GM18868 (cell line): ENCODE measurements around the gene MAPK14.

Experiments
- ATAC-seq: cut with Tn5 transposase; IDR thresholded peaks from one replicate; pipeline ENCODE4 v1.9.1; 2021; ENCODE audit warnings: mild to moderate bottlenecking, moderate library complexity; ENCODE audit not compliant: unreplicated experiment

The MAPK14 gene

DNA sequence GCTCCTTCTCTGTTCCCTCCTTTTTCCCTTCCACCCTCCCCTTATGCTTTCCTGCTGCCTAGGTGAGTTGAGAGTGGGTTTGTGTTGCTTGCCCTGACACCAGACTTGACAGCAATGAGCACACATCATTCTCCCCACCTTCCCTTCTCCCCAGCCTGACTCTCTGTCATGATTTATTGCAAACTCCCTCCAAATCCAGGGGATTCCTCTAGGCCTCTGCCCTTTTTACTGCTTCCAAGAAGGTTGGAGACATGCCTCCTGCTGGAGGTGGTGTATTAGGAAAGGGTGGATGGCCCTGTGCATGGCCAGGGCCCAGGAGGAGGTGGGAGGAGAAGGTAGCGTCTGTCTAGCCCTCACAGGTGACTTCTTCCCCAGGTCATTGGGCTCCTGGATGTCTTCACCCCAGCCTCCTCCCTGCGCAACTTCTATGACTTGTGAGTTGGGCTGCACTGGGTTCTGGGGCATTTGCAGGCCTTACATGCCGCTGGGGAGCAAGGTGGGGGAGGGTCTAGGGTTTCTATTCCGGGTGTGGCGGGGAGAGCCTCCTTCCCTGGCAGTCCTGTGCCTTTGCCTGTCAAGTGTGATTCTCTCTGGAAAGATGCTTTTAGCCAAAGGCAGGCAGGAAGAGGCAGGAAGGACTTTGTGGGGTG lies 104.8 kb downstream of the MAPK14 start:
- no peak for ATAC-seq

DNA sequence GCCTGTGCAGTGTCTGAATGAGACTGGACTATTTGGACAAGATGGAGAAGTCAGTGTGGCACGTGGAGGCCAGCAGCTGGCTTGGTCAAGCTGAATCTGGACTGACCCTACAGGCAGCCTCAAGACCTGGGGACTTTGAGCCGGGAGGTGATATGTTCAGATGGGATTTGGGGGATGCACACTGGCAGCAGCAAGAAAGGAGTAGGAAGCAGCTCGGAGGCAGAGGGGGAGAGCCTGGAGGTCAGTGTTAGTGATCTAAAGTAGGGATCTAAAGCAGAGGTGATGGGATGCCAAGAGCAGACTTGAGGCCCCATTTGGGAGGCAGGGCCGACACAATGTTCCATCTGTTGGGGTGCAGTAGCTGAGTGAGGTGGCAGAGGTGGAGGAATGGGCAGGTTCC lies 105.5 kb downstream of the MAPK14 start:
- no peak for ATAC-seq

DNA sequence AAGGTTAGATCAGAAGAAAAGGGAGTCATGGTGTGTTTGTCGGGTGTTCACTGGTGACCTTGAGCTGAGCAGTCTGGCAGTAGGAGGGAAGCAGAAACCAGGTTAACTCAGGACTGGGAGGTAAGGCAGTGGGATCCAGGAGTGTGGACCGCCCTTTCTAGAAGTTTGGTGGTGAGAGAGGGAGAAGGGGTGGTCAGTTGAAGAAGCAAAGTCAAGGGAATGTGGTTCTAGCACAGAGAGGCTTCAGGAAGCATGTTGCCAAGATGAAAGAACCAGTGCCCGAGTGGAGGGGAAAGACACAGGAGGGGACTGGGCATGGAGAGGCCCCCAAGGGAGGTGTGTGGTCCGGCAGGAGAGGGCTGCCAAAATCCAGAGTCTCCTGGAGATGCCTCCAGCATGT lies 106.3 kb downstream of the MAPK14 start:
- no peak for ATAC-seq

DNA sequence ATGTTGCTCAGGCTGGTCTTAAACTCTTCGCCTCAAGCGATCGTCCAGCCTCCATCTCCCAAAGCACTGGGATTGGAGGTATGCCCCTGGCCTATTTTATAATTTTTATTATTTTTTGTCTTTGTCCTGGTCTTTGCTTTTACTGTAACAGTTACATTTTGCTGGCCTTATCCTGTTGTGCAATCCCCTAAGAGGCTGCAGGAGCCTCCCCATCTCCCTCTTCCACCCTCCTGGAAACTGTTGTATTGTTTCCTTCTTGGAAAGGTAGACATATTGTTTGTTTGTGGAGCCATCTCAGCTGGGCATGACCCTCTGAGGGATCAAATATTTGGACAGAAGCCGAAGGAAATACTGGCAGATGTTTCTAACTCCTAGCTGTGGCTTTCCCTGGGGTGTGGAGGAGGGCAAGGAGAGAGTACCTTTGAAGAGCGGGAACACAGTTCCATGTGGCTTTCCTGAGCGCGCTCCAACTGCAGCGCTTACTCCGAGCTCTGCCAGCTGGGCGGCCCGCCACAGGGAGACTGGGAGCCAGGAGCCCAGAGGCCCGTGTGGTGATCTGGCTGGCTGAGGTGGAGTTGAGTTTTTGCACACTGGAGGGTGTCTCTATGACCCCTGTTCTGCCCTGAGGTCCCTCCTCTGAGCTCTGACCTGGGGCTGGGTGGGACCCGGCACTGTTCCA lies 107.6 kb downstream of the MAPK14 start:
- ATAC-seq: no peak

DNA sequence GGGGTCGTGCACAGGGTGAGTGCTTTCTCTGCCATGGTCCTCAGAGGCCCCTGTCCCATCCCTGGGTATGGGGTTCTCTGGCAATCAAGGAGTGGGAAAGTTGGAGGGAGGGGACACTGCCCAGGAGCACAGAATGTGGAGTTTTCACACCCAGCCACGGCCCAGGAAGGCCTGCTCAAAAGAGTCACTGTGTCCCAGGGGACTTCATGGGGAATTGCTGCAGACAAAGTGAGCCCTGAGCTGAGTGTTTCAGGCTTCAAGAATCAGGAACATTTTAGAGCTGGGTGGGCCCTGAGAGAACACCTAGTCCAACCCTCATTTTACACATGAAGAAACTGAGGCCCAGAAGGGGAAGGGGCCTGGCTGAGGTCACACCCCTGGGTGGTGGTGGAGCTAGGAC lies 108.4 kb downstream of the MAPK14 start:
- ATAC-seq: no peak

DNA sequence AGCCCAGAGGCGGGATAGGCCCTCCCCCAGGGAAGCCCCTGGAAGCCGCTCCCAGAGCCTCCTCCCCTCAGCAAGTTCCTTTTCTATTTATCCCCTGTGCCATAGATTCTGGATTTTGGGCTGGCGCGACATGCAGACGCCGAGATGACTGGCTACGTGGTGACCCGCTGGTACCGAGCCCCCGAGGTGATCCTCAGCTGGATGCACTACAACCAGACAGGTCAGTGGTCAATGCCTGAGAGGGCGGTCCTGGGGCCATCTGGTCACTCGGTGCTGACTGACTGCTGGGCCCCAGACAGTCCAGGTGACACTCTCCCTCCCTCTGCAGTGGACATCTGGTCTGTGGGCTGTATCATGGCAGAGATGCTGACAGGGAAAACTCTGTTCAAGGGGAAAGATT lies 108.9 kb downstream of the MAPK14 start:
- no peak for ATAC-seq

DNA sequence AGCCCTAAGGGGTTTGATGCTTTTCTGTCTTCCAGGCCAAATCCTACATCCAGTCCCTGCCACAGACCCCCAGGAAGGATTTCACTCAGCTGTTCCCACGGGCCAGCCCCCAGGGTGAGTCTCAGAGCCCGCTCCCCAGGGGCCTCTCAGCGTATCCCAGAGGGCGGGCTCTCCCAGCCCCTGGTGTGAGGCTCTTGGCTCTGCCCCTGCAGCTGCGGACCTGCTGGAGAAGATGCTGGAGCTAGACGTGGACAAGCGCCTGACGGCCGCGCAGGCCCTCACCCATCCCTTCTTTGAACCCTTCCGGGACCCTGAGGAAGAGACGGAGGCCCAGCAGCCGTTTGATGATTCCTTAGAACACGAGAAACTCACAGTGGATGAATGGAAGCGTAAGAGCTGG lies 111.1 kb downstream of the MAPK14 start:
- no peak for ATAC-seq

DNA sequence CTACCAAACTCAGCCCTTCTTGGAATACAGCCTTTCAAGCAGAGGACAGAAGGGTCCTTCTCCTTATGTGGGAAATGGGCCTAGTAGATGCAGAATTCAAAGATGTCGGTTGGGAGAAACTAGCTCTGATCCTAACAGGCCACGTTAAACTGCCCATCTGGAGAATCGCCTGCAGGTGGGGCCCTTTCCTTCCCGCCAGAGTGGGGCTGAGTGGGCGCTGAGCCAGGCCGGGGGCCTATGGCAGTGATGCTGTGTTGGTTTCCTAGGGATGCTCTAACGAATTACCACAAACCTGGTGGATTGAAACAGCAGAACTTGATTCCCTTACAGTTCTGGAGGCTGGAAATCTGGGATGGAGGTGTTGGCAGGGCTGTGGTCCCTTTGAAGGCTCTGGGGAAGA lies 111.8 kb downstream of the MAPK14 start:
- ATAC-seq: no peak

DNA sequence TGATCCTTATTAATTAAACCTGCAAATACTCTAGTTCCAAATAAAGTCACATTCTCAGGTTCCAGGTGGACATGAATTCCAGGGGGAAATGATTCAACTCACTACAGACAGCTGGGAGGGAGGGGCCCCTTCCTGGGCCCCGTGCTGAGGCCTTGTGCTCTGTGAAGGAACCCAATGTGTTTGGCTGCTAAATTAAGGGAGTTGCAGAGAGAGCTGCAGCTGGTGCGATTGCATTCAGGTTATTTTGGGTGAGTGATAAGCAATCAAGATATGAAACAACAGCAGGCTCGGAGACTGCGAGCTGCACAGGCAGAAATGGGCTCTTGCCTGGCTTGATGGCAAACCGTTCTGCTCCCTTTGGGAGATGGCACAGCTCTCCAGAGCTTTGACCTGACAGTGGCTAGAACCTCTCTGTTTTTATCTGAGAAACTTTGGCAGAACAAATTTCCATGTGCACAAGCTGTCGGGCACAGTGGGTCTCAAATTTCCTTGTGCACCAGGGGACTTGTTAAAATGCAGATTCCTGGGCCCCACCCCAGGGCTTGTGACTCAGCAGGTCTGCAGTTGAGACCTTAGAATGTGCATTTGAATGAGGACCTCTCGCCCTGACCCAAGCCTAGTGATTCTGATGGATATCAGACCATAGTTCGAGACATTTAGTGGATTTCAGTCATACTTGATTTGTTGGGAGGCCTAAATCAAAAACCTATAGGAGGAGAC lies 112.5 kb downstream of the MAPK14 start:
- no peak for ATAC-seq

DNA sequence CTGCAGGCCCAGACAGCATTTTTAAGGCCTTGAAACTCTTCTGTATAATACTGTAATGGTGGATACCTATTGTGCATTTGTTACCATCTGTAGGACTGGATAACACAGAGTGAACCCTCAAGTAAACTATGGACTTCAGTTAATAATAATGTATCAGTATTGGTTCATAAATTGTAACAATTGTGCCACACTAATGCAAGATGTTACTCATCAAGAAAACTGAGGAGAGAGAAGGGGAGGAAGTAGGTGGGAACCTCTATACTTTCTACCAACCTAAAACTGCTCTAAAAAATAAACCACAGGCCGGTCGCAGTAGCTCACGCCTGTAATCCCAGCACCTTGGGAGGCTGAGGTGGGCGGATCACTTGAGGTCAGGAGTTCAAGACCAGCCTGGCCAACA lies 113.5 kb downstream of the MAPK14 start:
- no peak for ATAC-seq

DNA sequence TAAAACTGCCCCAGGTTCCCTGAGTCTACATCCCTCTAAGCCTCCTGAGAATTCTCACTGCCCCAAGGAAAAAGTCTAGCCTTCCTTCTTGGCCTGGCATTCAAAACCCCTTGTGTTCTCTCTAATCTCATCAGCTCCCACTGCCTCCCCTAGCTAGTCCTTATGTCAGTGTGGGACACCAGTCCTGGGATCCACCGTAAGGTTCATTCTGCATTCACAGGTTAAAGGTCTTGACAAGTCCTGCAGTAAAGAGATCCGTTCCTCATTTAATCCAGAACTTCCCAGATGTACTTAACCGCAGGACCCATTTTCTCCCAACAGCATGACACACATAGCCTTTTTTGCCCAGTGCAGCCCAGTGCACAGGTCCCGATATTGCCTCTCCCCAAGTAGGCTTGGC lies 114.4 kb downstream of the MAPK14 start:
- ATAC-seq: no peak

DNA sequence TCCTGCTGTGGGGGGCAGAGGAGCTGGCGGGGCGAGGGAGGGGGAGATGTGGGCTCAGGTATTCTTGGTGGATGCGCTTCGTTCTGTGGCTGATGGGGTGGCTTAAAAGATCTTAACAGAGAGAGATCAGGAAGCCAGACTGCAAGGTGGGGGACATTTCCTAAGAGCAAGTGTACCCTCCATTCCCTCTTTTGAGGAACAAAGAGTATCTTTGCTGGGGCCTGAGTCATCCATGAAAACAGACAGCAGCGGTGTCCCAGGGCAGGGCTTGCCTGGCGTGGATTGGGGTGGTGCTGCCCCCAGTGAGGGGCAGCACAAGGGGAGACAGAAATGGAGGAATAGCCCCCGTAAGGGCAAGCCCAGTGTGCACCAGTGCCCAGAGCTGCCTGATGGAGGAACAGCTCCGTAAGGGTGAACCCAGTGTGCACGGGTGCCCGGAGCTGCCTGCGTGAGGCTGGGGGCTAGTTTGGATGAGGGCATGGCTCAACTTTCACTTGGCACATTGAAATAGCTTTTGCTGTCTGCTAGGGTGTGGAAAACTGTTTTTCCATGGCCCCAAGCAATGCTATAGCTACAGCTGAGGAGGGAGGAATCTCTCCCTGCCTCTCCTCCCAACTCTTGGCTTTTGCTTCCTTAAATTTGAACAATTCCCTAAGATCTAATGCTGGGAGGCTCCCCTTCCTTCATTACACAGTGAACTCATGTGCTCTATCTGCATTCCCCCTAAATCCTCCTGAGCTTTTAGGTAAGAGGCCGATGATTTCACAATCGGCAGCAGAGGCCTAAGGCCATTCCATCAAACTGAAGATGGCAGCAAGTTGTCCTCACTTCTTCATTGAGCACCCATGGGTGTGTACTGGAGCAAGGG lies 115.6 kb downstream of the MAPK14 start:
- no peak for ATAC-seq

DNA sequence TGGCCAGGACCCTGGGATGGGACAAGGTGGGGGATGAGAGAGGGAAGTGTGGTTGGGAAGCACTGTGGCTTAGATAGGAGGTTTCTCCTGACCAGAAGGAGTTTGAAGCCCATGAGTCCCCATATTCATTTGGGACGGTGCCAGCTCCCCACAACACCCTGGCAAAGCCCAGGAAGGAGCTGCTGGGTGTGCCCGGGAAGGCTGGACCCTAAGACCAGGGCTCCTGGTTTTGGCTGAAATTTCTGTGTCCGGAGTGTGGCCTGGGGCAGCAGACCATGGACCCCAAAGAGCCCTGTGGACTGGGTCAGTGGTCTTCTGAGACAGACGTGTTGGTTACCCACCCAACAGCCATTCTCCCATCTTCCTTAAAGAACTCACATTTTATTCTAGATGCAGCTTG lies 117.9 kb downstream of the MAPK14 start:
- no peak for ATAC-seq

DNA sequence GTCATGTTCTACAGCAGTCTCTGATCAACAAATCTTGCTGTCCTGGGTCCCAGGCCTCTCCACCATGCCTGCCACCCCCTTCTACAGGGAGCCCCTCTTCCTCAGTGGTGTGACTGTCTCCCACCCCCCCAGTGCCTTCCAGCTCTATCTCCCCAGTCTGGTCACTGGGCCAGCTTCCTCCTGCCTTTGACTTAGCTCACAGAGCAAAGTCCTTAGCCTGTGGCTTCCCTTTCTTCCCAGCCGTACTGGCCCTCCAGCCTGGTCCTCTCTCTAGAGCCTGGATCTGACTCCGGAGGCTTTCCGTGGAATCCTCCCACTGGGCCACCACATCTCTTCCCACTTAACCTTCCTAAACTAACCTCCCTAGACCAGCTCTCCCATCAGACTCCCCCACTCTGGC lies 119.7 kb downstream of the MAPK14 start:
- ATAC-seq: no peak

DNA sequence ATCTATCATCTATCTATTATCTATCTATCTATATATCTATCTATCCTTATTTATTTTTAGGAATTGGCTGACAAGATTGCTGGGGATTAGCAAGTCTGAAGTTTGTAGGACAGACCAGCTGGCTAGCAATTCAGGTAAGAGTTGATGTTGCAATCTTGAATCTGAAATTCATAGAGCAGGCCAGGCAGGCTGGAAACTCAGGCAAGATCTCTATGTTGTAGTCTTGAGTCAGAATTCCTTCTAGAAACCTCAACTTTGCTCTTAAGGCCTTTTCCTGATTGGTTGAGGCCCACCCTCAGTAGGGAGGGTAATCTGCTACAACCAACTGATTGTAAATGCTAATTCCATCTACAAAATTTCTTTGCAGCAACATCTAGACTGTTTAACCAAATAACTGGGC lies 121.9 kb downstream of the MAPK14 start:
- ATAC-seq: no peak

DNA sequence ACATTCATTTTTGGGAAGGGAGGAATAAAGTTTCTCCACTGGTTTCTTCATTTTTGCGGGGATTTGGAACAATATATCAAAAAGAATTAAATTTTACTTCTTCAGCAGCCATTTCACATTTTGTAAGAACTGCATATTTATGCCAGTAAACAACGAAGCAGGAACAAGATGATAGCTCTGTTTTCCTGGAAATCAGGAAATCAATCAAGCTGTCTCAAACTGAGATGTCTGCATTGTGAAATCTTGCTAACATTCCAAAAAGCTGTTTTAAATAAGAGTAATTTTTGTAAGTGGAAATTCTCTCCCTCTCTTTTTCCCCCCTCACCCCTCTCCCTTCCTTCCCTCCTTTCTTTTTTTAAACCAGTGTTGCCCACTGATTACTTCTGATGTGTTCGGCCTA lies 122.7 kb downstream of the MAPK14 start:
- no peak for ATAC-seq

DNA sequence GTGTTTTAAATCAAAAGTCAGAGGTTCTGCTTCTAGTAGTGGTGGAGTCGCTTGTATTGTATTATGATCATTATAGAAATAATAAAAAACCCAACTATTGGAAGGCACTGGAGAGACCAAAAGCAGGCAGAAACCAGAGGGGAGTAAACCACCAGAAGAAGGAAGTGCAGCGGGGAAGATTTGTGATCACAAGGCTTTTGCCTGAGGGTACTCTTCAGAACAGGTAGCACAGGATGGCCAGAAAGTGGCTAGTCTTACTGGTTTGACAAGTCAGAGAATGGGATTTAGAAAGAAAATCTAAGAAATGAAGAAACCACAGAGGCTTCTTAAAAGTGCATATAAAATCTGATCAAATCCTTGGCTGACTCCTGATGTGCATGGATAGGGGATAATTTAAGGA lies 126.7 kb downstream of the MAPK14 start:
- ATAC-seq: no peak

DNA sequence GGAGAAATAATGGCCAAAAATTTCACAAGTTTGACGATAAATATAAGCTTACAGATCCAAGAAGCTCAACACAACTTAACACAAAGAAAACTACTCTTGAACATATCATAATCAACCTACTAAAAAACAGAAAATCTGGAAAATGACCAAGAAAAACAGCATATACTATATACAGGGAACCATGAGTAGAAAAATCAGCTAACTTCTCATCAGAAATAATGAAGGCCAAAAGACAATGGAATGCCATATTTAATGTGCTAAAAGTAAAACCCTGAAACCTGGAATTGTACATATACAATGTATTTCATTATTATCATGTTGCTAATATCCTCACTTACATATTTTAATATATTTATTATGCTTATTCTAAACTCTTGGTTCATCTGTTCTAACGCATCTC lies 128.1 kb downstream of the MAPK14 start:
- ATAC-seq: no peak

DNA sequence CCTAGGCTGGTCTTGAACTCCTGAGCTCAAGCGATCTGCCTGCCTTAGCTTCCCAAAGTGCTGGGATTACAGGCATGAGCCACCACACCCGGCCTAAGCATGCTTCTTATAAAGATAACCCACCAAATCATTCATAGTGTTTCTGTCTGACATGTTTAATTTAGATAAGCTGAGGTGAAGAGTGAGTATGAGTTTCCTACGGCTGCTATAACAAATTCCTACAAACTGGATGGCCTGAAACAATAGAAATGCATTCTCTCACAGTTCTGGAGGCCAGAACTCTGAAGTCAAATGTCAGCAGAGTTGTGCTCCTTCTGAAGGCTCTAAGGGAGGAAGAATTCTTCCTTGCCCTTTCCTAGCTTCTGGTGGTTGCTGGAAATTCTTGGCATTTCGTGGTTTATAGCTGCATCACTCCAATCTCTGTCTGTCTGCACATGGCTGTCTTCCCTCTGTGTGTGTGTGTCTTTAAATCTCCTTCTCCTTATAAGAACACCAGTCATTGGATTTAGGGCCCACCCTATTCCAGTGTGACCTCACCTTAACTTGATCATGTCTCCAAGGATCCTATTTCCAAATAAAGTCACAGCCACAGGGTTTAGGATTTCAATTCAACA lies 132.6 kb downstream of the MAPK14 start:
- no peak for ATAC-seq
